ENCODE results near the gene PDE3A. TPM values are rescaled to one million over a fixed set of nuclear protein-coding genes. Genes with fewer than 3 reads are reported as not detected.
"Not testable (repeated sequence)": the region's sequence is repeated elsewhere in the genome, so short reads cannot be mapped to it uniquely, and the experiment has no call there.

The PDE3A gene
- total RNA-seq, 6 donors from 2014 or later, result 1.0 to 10.0 (median 3.2) TPM

- Histone ChIP-seq H3K27me3 (no peaks in the 10 kb centered on the region), H3K36me3 (no peaks in the 10 kb centered on the region), H3K4me3 (no peak overlapping the region), H3K27ac (no peak overlapping the region), H3K4me1 (no peaks in the 10 kb centered on the region), H3K9me3 (no peaks in the 10 kb centered on the region)
- DNase-seq (no peak), ATAC-seq (ENCODE audit: low FRiP score in 2 of 2) (no peak)
- no peak for TF ChIP-seq POLR2A (IDR thresholded peaks at IDR 0.05)
- no peak for TF ChIP-seq POLR2AphosphoS5 (IDR thresholded peaks at IDR 0.05)
- TF ChIP-seq EP300 (IDR thresholded peaks at IDR 0.05), result no peak
- TF ChIP-seq, protein P1, sequence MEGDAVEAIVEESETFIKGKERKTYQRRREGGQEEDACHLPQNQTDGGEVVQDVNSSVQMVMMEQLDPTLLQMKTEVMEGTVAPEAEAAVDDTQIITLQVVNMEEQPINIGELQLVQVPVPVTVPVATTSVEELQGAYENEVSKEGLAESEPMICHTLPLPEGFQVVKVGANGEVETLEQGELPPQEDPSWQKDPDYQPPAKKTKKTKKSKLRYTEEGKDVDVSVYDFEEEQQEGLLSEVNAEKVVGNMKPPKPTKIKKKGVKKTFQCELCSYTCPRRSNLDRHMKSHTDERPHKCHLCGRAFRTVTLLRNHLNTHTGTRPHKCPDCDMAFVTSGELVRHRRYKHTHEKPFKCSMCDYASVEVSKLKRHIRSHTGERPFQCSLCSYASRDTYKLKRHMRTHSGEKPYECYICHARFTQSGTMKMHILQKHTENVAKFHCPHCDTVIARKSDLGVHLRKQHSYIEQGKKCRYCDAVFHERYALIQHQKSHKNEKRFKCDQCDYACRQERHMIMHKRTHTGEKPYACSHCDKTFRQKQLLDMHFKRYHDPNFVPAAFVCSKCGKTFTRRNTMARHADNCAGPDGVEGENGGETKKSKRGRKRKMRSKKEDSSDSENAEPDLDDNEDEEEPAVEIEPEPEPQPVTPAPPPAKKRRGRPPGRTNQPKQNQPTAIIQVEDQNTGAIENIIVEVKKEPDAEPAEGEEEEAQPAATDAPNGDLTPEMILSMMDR (IDR thresholded peaks at IDR 0.05), result no peak
- 59 to 74% methylated on average over 2 of the region's 2 CpGs for WGBS, 2 donors
Measured at GRCh38 chr12:20382117-20382516, 13.8 kb downstream of the PDE3A start.

DNA sequence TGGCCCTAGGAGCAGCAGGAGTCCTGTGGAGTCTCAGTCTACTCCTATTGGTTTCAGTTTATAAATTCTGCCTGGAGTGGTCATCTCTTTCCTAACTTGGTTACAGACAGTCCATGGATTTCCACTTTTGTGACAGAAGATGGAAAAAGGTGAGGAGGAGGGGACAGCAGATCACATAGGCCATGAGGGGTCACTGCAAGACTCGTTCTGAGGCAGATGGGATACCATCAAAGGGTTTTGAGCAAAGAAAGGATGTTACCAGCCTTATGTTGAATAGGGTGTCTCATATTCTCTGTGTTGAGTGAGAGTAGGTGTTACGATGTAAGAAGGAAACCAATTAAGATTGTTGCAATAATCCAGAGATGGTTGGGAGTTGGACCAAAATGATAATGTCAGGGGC lies 15.3 kb downstream of the PDE3A start:
- TF ChIP-seq, protein P1 (IDR thresholded peaks at IDR 0.05), result no peak
- TF ChIP-seq POLR2A (IDR thresholded peaks at IDR 0.05) (no peak), EP300 (IDR thresholded peaks at IDR 0.05) (no peak)
- H3K27ac ChIP-seq, result no peak overlapping the region
- H3K4me3 ChIP-seq, result no peak overlapping the region
- no peaks in the 10 kb centered on the region for H3K4me1 ChIP-seq
- no peaks in the 10 kb centered on the region for H3K27me3 ChIP-seq
- WGBS, 2 donors, result 81 to 92% methylated on average over 2 of the region's 2 CpGs
- no peak for DNase-seq
- H3K36me3 ChIP-seq, result no peaks in the 10 kb centered on the region
- ATAC-seq (ENCODE audit: low FRiP score in 2 of 2), result no peak
- no peaks in the 10 kb centered on the region for H3K9me3 ChIP-seq

DNA sequence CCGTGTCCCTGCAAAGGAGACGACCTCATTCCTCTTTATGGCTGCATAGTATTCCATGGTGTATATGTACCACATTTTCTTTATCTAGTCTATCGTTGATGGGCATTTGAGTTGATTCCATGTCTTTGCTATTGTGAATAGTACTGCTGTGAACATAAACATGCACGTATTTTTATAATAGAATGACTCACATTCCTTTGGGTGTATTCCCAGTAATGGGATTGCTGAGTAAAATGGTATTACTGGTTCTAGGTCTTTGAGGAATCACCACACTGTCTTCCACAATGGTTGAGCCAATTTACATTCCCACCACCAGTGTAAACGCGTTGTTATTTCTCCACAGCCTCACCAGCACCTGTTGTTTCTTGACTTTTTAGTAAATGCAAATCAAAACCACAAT lies 16.5 kb downstream of the PDE3A start:
- not testable (repeated sequence) for H3K27ac ChIP-seq; H3K36me3 ChIP-seq; H3K27me3 ChIP-seq; DNase-seq; H3K4me3 ChIP-seq; ATAC-seq (ENCODE audit: low FRiP score in 2 of 2); H3K9me3 ChIP-seq; H3K4me1 ChIP-seq
- WGBS, 2 donors, result 90 to 96% methylated on average over 6 of the region's 6 CpGs

- Histone ChIP-seq H3K9me3 (no peaks in the 10 kb centered on the region), H3K27me3 (no peaks in the 10 kb centered on the region), H3K4me1 (no peaks in the 10 kb centered on the region), H3K4me3 (no peak overlapping the region), H3K36me3 (no peaks in the 10 kb centered on the region), H3K27ac (no peak overlapping the region)
- DNase-seq (no peak), ATAC-seq (ENCODE audit: low FRiP score in 2 of 2) (no peak)
- TF ChIP-seq, protein P1 (IDR thresholded peaks at IDR 0.05), result no peak
- TF ChIP-seq POLR2AphosphoS5 (IDR thresholded peaks at IDR 0.05), result no peak
- no peak for TF ChIP-seq EP300 (IDR thresholded peaks at IDR 0.05)
- TF ChIP-seq POLR2A (IDR thresholded peaks at IDR 0.05), result no peak
- 52 to 55% methylated on average over 4 of the region's 4 CpGs for WGBS, 2 donors
Measured at GRCh38 chr12:20390846-20391245, 22.5 kb downstream of the PDE3A start.

DNA sequence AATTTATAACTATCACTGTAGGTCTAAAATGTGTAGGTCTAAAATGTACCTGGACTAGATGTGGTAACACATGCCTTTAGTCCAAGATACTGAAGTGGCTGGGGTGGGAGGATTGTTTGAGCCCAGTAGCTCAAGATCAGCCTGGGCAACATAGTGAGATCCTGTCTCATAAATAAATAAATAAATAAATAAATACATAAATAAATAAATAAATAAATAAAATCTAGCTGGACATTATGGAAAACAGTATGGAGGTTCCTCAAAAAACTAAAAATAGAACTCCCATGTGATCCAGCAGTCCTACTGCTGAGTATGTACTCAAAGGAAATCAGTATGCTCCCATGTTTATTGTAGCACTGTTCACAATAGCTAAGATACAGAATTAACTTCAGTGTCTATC lies 24.0 kb downstream of the PDE3A start:
- ATAC-seq (ENCODE audit: low FRiP score in 2 of 2), result no peak

GRCh38 chr12:20393707-20394106 lies 25.4 kb downstream of the PDE3A start:
- Histone ChIP-seq H3K9me3 (no peaks in the 10 kb centered on the region), H3K27me3 (no peaks in the 10 kb centered on the region), H3K4me3 (no peak overlapping the region), H3K36me3 (no peaks in the 10 kb centered on the region), H3K27ac (no peak overlapping the region), H3K4me1 (no peaks in the 10 kb centered on the region)
- 83 to 88% methylated on average over 5 of the region's 5 CpGs for WGBS, 2 donors
- DNase-seq (no peak), ATAC-seq (ENCODE audit: low FRiP score in 2 of 2) (no peak)
- no peak for TF ChIP-seq POLR2AphosphoS5 (IDR thresholded peaks at IDR 0.05)
- TF ChIP-seq, protein P1 (IDR thresholded peaks at IDR 0.05), result no peak
- no peak for TF ChIP-seq POLR2A (IDR thresholded peaks at IDR 0.05)
- TF ChIP-seq EP300 (IDR thresholded peaks at IDR 0.05), result no peak

More for the DNA sequence above, 24.0 kb downstream of the PDE3A start:
- H3K9me3 ChIP-seq, result no peaks in the 10 kb centered on the region
- TF ChIP-seq EP300 (IDR thresholded peaks at IDR 0.05), result no peak
- no peaks in the 10 kb centered on the region for H3K4me1 ChIP-seq
- H3K27me3 ChIP-seq, result no peaks in the 10 kb centered on the region
- no peak for DNase-seq
- no peaks in the 10 kb centered on the region for H3K36me3 ChIP-seq
- no peak overlapping the region for H3K27ac ChIP-seq
- H3K4me3 ChIP-seq, result no peak overlapping the region
